ENCODE measurements around the gene IL1RAPL2. TPM values are rescaled to one million over a fixed set of nuclear protein-coding genes. Genes with fewer than 3 reads are reported as not detected.

Gene IL1RAPL2
- total and polyA plus RNA-seq, 2 donors, result 0.24 to 3.3 TPM

DNA sequence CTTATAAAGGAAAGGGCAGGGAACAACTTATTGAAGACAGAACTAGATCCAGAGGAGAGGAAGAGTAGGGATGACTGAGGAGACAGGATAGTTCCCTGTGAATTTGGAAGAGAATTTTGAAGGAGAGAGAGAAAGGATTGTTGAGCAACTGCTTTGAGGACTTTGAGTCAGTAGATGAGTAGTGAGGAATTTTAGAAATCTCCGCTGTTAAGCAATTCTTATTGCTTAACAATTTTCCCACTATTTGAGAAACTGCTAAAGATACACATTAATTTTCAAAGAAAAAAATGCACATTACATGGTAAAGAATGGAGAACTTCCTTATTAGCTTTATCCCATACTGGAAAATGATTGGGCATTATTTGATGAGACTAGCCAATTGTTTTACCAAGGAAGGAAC, 1140.0 kb downstream of the IL1RAPL2 start:
- no peak overlapping the region for H3K4me3 ChIP-seq (ENCODE audit: low read depth, low read length)
- DNase-seq (ENCODE audit: extremely low spot score), result no peak
- H3K36me3 ChIP-seq (ENCODE audit: insufficient read depth), result no peaks in the 10 kb centered on the region
- no peaks in the 10 kb centered on the region for H3K4me1 ChIP-seq (ENCODE audit: insufficient read depth)
- WGBS, result 93% methylated on average over 1 of the region's 1 CpG
- no peak overlapping the region for H3K27ac ChIP-seq (ENCODE audit: low read depth)

DNA sequence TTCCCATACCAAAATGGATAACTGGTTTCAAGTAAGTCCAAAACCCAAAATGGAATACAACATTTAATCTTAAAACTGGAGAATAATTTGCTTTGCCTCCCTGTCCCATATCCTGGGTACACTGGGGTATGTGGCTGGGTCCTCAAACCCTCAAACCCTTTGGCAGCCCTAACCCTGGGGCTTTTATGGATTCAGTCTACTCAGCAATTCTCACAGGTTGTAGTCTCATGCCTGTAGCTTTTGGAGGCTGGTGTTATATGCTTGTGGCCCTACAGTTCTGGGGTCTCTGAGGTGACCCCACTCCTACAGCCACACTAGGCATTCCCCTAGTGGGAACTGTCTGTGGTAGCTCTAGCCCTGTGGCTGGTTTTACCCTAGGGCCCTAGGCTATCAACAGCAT, 1145.8 kb downstream of the IL1RAPL2 start:
- DNase-seq (ENCODE audit: extremely low spot score), result no peak
- Histone ChIP-seq H3K36me3 (ENCODE audit: insufficient read depth) (no peaks in the 10 kb centered on the region), H3K4me1 (ENCODE audit: insufficient read depth) (no peaks in the 10 kb centered on the region), H3K27ac (ENCODE audit: low read depth) (no peak overlapping the region), H3K4me3 (ENCODE audit: low read depth, low read length) (no peak overlapping the region)

DNA sequence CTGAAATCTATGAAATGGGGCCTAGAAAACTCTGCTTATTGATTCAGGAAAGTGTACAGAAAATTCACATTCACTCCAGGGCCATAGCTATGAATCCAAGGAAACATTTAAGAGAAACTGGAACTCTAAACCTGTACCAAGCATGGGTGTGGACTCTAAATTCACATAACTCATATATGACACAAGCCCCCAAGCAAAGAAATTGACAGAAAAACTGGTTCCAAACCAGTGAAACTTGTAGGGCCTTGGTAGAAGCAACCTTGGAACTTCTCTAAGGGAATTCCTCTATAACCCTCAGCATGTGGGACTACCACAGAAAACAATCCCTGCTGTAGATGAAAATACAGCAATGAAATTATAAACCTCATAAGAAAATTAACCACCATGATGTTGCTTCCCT, 1149.7 kb downstream of the IL1RAPL2 start:
- Histone ChIP-seq H3K4me1 (ENCODE audit: insufficient read depth) (no peaks in the 10 kb centered on the region), H3K27ac (ENCODE audit: low read depth) (no peak overlapping the region), H3K36me3 (ENCODE audit: insufficient read depth) (no peaks in the 10 kb centered on the region), H3K4me3 (ENCODE audit: low read depth, low read length) (no peak overlapping the region)
- no peak for DNase-seq (ENCODE audit: extremely low spot score)

DNA sequence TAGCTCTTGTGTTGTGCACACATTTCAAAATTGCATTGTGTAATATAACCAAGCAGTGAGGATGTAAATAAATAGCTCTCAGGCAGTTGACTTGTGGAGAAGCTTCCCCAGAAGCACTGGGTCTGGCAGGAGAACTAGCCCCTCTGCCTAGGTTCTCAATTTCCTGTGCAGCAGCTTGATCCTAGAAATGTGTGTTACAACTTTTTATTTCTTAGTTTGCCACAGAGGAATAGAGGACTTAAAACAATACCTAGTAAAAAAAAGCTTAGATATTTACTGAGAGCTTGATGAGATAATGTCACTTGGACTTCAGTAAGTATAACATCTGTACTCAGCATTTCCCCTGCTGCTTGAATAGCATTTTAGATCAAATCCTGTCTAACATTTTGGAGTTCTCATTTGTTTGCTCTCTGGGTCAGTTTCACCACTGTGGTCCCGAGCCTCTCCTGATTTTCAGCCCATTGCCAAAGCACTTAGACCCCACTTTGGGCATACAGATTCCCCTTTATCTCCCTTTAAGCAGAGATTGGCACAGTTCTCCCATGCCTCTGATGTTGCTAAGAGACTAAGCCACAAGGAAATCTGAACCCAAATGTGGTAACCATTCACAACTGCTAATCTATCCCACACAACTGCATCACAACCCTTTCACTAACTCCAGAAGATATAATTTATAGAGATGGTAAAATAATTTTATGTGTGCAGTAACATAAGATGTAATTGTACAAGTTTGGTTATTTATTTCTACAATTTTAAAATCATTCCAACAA, 1158.2 kb downstream of the IL1RAPL2 start:
- DNase-seq (ENCODE audit: extremely low spot score), result no peak

DNA sequence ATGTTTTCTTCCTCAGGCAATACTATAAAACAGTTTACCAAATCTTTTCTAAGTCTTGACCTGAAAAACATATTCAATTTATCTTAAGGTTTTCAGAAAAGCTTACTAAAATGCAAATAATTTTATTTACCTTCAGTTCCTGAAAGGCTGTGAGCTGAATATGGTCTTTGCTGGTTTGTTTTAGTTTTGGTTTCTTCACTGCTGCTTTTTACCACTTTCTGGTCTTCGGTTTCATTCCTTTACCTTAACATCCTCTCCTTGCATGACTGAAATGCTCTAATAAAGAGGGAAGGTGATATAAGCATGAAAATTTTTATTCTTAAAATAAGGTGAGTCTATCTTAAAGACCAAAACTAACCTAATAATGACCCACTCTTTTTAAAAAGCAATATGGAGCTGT, 1159.2 kb downstream of the IL1RAPL2 start:
- WGBS, result 92% methylated on average over 1 of the region's 1 CpG
- Histone ChIP-seq H3K27ac (ENCODE audit: low read depth) (no peak overlapping the region), H3K4me1 (ENCODE audit: insufficient read depth) (no peaks in the 10 kb centered on the region), H3K4me3 (ENCODE audit: low read depth, low read length) (no peak overlapping the region), H3K36me3 (ENCODE audit: insufficient read depth) (no peaks in the 10 kb centered on the region)
- no peak for DNase-seq (ENCODE audit: extremely low spot score)

More for the DNA sequence above, 1158.2 kb downstream of the IL1RAPL2 start:
- no peak overlapping the region for H3K27ac ChIP-seq (ENCODE audit: low read depth)
- 33% methylated on average over 1 of the region's 1 CpG for WGBS
- no peak overlapping the region for H3K4me3 ChIP-seq (ENCODE audit: low read depth, low read length)
- no peaks in the 10 kb centered on the region for H3K4me1 ChIP-seq (ENCODE audit: insufficient read depth)
- H3K36me3 ChIP-seq (ENCODE audit: insufficient read depth), result no peaks in the 10 kb centered on the region

DNA sequence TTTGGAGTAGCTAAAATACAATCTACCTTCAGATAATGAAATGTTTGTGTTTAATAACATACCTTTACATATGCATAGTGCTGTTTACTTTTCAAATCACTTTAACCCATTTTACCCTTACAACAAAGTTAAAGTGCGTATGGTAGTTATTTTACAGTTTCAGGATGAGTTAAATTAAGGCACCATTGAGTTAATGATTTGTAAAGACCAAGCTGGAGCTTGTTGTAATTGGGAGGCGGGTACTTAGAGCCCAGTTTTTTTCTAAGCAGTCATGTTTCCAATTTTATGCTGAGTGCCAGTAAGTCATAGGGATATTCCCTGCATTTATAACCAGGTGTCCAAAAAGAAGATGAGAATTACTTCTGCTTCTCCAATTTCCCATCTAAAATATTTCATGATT, 1172.2 kb downstream of the IL1RAPL2 start:
- 94% methylated on average over 2 of the region's 2 CpGs for WGBS
- no peaks in the 10 kb centered on the region for H3K36me3 ChIP-seq (ENCODE audit: insufficient read depth)
- no peak overlapping the region for H3K4me3 ChIP-seq (ENCODE audit: low read depth, low read length)
- no peak overlapping the region for H3K27ac ChIP-seq (ENCODE audit: low read depth)
- DNase-seq (ENCODE audit: extremely low spot score), result no peak
- H3K4me1 ChIP-seq (ENCODE audit: insufficient read depth), result no peaks in the 10 kb centered on the region

DNA sequence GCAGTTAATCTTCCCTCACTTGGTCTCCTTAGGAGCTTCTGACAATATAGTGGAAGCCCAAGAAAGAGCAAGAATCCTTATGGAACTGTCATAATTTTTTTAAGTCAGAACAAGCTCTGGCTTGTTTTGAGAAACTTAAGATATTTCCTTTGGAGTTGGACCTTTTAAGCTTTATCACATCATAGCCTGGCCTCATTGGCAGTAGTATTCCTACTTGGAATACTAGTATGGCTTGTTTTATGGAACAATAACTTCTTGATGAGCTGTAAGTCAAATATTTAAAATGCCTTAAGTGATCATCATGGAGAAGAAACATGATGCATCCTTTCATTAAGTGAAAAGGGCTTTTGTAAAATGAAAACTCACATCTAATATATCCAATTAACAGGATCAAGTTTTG, 1178.3 kb downstream of the IL1RAPL2 start:
- no peak overlapping the region for H3K27ac ChIP-seq (ENCODE audit: low read depth)
- H3K36me3 ChIP-seq (ENCODE audit: insufficient read depth), result no peaks in the 10 kb centered on the region
- DNase-seq (ENCODE audit: extremely low spot score), result no peak
- H3K4me1 ChIP-seq (ENCODE audit: insufficient read depth), result no peaks in the 10 kb centered on the region
- no peak overlapping the region for H3K4me3 ChIP-seq (ENCODE audit: low read depth, low read length)

DNA sequence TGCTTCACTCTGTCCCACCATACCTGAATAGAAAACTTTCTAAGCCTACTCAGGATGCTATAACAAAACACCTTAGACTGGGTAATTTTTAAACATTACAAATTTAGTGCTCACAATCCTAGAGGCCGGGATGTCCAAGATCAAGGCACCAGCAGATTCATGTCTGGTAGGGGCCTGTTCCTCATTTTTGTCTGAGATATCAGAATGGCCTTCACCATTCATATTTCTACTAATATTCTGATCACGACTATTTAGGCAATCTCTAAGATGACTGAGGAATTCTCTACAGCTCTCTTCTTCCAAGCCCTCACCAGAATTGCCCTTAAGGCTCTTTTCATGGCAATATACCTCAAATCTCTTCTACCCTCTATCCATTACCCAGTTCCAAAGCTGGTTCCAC, 1178.9 kb downstream of the IL1RAPL2 start:
- Histone ChIP-seq H3K4me1 (ENCODE audit: insufficient read depth) (no peaks in the 10 kb centered on the region), H3K4me3 (ENCODE audit: low read depth, low read length) (no peak overlapping the region), H3K36me3 (ENCODE audit: insufficient read depth) (no peaks in the 10 kb centered on the region), H3K27ac (ENCODE audit: low read depth) (no peak overlapping the region)
- WGBS, result 87% methylated on average over 2 of the region's 2 CpGs
- DNase-seq (ENCODE audit: extremely low spot score), result no peak

DNA sequence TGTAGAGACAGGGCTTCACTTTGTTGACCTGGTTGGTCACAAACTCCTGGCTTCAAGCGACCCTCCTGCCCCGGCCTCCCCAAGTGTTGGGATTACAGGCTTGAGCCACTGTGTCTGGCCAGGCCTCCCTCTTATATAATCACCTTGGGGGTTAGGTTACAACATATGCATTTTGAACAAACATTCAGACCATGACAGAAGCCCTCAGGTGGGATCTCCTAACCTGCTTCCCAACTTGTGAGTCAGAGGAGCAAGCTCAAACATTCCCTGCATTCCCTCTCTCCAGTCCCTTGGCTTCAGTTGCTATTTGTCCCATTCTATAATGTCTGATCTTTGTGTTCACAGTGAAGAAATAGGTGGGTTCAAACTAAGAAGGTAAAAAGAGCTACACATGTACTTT, 1179.9 kb downstream of the IL1RAPL2 start:
- WGBS, result 98% methylated on average over 2 of the region's 2 CpGs
- DNase-seq (ENCODE audit: extremely low spot score), result no peak
- Histone ChIP-seq H3K27ac (ENCODE audit: low read depth) (no peak overlapping the region), H3K36me3 (ENCODE audit: insufficient read depth) (no peaks in the 10 kb centered on the region), H3K4me3 (ENCODE audit: low read depth, low read length) (no peak overlapping the region), H3K4me1 (ENCODE audit: insufficient read depth) (no peaks in the 10 kb centered on the region)

DNA sequence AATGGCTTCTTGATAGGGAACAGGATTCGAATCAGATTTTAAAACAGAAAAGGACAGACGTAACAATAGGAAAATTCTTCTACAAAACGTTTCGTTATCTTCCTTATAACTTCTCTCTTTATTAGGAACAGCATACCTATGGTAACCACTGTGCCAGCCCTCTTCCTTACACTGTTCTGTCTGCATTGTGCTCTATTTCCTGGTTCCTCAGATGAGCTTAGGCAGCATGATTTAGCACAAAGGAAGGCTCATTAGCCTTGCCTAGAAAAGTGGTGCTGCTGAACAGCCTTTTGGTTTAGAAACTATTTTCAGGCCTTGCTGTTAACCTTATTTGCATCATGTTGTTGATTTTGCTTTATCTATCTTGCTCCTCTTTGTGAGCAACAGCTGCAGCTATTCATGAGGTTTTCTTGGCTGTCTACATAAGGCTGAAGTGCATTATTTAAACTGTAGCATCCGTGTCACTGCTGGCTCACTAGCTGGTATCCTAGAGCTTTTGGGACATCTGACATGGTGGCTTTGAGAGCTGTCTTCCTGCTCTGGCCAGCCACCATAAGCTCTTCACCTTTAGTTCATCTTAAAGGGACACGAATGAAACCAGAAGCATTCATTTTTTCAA, 1186.4 kb downstream of the IL1RAPL2 start:
- Histone ChIP-seq H3K27ac (ENCODE audit: low read depth) (no peak overlapping the region), H3K36me3 (ENCODE audit: insufficient read depth) (no peaks in the 10 kb centered on the region), H3K4me1 (ENCODE audit: insufficient read depth) (no peaks in the 10 kb centered on the region), H3K4me3 (ENCODE audit: low read depth, low read length) (no peak overlapping the region)
- no peak for DNase-seq (ENCODE audit: extremely low spot score)
- 39% methylated on average over 6 of the region's 6 CpGs for WGBS

DNA sequence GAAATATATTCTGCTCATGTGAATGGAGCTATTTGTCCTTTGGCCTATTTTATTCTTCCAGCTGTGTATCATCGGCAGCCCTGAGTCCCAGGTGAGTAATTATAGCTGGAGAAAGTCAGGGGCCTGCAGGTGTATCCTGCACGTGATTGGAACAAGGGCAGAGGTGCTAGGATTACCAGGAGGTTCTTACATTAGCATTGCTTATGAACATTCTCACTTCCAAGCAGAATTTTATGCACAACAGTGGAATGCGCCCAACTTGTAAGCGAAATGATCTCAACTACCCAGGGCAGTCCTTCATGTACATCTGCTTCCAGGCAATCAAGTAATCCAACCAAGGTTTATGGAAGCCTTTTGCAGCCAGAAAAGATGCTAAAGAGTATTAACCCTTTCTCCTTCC, 1187.4 kb downstream of the IL1RAPL2 start:
- Histone ChIP-seq H3K4me3 (ENCODE audit: low read depth, low read length) (no peak overlapping the region), H3K27ac (ENCODE audit: low read depth) (no peak overlapping the region), H3K4me1 (ENCODE audit: insufficient read depth) (no peaks in the 10 kb centered on the region), H3K36me3 (ENCODE audit: insufficient read depth) (no peaks in the 10 kb centered on the region)
- no peak for DNase-seq (ENCODE audit: extremely low spot score)
- WGBS, result 80% methylated on average over 4 of the region's 4 CpGs

DNA sequence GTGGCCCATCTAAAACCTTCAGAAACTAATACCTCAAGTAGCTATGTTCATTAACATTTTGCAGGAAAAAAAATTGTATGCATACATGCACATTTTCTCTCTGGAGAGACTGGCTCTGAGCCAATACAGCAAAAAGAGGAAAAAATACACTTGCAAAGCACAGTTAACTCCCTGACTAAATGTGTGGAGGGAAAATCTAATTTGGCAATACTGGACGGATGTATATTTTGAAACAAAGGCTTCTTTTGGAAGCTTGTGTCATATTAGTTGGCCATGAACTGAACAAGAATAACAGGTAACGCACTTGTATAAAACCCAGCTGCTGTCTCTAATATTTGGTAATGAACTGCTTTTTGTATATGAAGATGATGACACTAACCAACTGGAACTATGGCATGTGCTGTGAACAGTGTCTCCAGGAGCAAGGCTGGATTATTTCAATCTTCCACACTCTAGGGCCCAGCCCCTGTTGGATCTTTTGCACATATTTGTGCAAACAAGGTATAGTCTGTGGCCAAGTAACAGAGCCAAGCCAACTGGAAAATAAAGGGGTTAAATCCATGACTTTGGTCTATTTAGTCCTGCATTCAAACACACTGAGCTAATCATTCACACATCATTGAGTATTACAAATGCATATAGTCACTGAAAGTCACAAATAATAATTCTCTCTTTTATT, 1188.4 kb downstream of the IL1RAPL2 start:
- WGBS, result 69% methylated on average over 2 of the region's 2 CpGs
- no peak for DNase-seq (ENCODE audit: extremely low spot score)
- Histone ChIP-seq H3K36me3 (ENCODE audit: insufficient read depth) (no peaks in the 10 kb centered on the region), H3K4me1 (ENCODE audit: insufficient read depth) (no peaks in the 10 kb centered on the region), H3K27ac (ENCODE audit: low read depth) (no peak overlapping the region), H3K4me3 (ENCODE audit: low read depth, low read length) (no peak overlapping the region)

DNA sequence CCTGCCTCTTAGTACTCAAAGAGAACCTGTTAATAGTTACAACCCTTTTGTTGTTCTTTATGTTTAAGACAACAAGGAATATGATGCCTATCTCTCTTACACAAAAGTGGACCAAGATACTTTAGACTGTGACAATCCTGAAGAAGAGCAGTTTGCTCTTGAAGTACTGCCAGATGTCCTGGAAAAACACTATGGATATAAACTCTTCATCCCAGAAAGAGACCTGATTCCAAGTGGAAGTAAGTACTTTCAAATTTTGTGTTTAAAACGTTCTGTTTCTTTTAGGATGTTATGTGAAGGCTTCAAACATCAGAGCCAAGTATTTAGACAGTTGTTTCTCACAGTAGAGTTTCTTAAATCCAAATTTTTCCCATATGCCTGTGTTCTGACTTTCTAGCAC, 1189.1 kb downstream of the IL1RAPL2 start:
- H3K36me3 ChIP-seq (ENCODE audit: insufficient read depth), result no peaks in the 10 kb centered on the region

DNA sequence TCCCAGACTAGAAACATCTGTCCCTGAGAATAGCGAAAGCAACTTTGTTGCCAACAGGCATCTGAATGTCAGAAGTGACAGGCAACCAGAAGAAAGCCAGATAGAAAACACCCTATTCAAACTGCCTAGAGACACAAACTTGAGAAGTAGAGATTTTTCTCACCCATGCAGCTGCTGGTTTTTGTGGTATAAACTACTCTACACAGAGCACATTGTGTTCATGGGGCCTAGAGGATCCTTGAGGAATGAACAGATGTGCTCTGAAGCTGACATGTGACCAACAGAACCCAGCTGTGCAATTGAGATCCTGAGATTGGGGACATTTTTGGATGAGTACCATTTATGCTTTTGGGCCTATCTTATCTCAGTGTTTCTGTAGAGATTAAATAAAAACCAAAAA, 1192.8 kb downstream of the IL1RAPL2 start:
- WGBS, result 55% methylated on average over 1 of the region's 1 CpG
- DNase-seq (ENCODE audit: extremely low spot score), result no peak
- Histone ChIP-seq H3K27ac (ENCODE audit: low read depth) (no peak overlapping the region), H3K4me1 (ENCODE audit: insufficient read depth) (no peaks in the 10 kb centered on the region), H3K4me3 (ENCODE audit: low read depth, low read length) (no peak overlapping the region), H3K36me3 (ENCODE audit: insufficient read depth) (no peaks in the 10 kb centered on the region)

More for the DNA sequence above, 1189.1 kb downstream of the IL1RAPL2 start:
- 18% methylated on average over 1 of the region's 1 CpG for WGBS
- H3K4me1 ChIP-seq (ENCODE audit: insufficient read depth), result no peaks in the 10 kb centered on the region
- H3K27ac ChIP-seq (ENCODE audit: low read depth), result no peak overlapping the region
- H3K4me3 ChIP-seq (ENCODE audit: low read depth, low read length), result no peak overlapping the region
- no peak for DNase-seq (ENCODE audit: extremely low spot score)

All from urinary bladder (tissue), 4 donors.